ENCODE measurements around the gene FAM186B.

DNA sequence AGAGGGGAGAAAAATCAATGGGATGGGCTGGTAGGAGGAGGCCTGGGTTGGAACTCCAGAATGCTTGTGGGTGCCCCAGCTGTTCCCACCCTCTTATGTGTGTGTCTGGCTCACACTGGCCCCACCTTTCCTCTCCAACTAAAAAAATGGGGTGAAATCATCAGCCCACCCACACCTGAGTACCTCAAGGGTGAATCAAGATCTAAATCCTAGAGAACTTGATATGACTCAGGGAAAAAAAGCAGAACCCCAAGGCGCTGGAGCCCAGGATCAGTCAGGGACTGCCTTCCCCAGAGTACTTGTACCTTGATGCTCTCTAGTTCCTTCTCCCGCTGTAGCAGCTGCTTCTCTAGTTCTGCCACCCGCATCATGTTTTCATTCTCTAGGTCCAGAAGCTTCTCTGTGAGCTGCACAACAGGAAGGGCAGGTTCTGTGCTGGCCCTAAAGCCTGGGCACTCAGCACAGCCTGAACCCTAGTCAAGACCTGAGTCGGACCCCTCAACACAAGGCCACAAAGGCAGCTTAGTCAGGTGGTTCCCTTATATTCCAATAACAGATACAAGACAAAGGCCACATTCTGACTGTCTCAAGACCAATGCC is 47.6 kb upstream of the FAM186B start:
- TF ChIP-seq, protein P1, sequence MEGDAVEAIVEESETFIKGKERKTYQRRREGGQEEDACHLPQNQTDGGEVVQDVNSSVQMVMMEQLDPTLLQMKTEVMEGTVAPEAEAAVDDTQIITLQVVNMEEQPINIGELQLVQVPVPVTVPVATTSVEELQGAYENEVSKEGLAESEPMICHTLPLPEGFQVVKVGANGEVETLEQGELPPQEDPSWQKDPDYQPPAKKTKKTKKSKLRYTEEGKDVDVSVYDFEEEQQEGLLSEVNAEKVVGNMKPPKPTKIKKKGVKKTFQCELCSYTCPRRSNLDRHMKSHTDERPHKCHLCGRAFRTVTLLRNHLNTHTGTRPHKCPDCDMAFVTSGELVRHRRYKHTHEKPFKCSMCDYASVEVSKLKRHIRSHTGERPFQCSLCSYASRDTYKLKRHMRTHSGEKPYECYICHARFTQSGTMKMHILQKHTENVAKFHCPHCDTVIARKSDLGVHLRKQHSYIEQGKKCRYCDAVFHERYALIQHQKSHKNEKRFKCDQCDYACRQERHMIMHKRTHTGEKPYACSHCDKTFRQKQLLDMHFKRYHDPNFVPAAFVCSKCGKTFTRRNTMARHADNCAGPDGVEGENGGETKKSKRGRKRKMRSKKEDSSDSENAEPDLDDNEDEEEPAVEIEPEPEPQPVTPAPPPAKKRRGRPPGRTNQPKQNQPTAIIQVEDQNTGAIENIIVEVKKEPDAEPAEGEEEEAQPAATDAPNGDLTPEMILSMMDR (IDR thresholded peaks at IDR 0.05), result no peak
- TF ChIP-seq POLR2AphosphoS2 (conservative IDR thresholded peaks at IDR 0.05; ENCODE audit: low read length), result no peak
- no peak for TF ChIP-seq CBX2 (IDR thresholded peaks at IDR 0.05; ENCODE audit: borderline replicate concordance, low read depth)
- TF ChIP-seq EP300 (IDR thresholded peaks at IDR 0.05), result no peak
- TF ChIP-seq GATA3 (IDR thresholded peaks at IDR 0.05; ENCODE audit: borderline replicate concordance), result no peak
- TF ChIP-seq NR3C1 (IDR thresholded peaks at IDR 0.05), result no peak
- TF ChIP-seq, protein P2, sequence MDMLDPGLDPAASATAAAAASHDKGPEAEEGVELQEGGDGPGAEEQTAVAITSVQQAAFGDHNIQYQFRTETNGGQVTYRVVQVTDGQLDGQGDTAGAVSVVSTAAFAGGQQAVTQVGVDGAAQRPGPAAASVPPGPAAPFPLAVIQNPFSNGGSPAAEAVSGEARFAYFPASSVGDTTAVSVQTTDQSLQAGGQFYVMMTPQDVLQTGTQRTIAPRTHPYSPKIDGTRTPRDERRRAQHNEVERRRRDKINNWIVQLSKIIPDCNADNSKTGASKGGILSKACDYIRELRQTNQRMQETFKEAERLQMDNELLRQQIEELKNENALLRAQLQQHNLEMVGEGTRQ (IDR thresholded peaks at IDR 0.05), result no peak
- no peak for TF ChIP-seq ESRRA (IDR thresholded peaks at IDR 0.05; ENCODE audit: borderline replicate concordance, low read length)
- no peak for TF ChIP-seq CEBPB (IDR thresholded peaks at IDR 0.05)
- TF ChIP-seq POLR2A (IDR thresholded peaks at IDR 0.05; ENCODE audit: low read length), result no peak
- no peak for TF ChIP-seq CBX8 (IDR thresholded peaks at IDR 0.05)
- TF ChIP-seq PHF8 (IDR thresholded peaks at IDR 0.05; ENCODE audit: borderline replicate concordance, low read depth), result no peak
- TF ChIP-seq, protein P3, sequence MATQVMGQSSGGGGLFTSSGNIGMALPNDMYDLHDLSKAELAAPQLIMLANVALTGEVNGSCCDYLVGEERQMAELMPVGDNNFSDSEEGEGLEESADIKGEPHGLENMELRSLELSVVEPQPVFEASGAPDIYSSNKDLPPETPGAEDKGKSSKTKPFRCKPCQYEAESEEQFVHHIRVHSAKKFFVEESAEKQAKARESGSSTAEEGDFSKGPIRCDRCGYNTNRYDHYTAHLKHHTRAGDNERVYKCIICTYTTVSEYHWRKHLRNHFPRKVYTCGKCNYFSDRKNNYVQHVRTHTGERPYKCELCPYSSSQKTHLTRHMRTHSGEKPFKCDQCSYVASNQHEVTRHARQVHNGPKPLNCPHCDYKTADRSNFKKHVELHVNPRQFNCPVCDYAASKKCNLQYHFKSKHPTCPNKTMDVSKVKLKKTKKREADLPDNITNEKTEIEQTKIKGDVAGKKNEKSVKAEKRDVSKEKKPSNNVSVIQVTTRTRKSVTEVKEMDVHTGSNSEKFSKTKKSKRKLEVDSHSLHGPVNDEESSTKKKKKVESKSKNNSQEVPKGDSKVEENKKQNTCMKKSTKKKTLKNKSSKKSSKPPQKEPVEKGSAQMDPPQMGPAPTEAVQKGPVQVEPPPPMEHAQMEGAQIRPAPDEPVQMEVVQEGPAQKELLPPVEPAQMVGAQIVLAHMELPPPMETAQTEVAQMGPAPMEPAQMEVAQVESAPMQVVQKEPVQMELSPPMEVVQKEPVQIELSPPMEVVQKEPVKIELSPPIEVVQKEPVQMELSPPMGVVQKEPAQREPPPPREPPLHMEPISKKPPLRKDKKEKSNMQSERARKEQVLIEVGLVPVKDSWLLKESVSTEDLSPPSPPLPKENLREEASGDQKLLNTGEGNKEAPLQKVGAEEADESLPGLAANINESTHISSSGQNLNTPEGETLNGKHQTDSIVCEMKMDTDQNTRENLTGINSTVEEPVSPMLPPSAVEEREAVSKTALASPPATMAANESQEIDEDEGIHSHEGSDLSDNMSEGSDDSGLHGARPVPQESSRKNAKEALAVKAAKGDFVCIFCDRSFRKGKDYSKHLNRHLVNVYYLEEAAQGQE (IDR thresholded peaks at IDR 0.05), result no peak

Data from A549 (cell line).